SK-N-SH (cell line): Measurements from ENCODE around the gene HSPA4L. TPM values are rescaled to one million over a fixed set of nuclear protein-coding genes. Genes with fewer than 3 reads are reported as not detected.

ENCODE experiments used
- CTCF ChIA-PET: fragments of 300-600, 350-600 bp; formaldehyde crosslinking; extraction: SDS; loops from one replicate; lab custom pipeline; 2021; lab: Yijun Ruan, JAX
- POLR2A ChIA-PET: fragments of 350-600 bp; sonication (Branson Sonifier 250); formaldehyde crosslinking; extraction: SDS; loops from one replicate; lab custom pipeline; 2020; ENCODE audit warnings: antibody characterized with exemption, inconsistent platforms; lab: Yijun Ruan, JAX
- DNase-seq: peaks from one replicate; pipeline ENCODE4 v3.0.0; 2012
- H2AFZ ChIP-seq: fragments of 200-600 bp; sonication (generic); 2 replicates; pipeline ENCODE4 v1.8.1; 2016; ENCODE audit warnings: antibody characterized with exemption, mild to moderate bottlenecking, low read depth
- H3F3A ChIP-seq: fragments of 200-600 bp; sonication (generic); replicated peaks from 2 replicates; pipeline ENCODE3; 2016; ENCODE audit warnings: antibody characterized with exemption, mild to moderate bottlenecking; ENCODE audit not compliant: insufficient read depth
- H3K27ac ChIP-seq, 2 experiments: fragments of 200-500 bp in 1 of 2; fragments of 200-600 bp in 1 of 2; sonication (Bioruptor generic) in 1 of 2; sonication (generic), shearing (Covaris generic) in 1 of 2; 2 replicates each; pipeline versions ENCODE4 v1.5.1 to v1.6.1; 2014 to 2016; ENCODE audit warnings: low read depth in 2 of 2, inconsistent platforms in 1 of 2, low read length in 1 of 2, mild to moderate bottlenecking in 1 of 2, mixed read lengths in 1 of 2
- H3K27me3 ChIP-seq: fragments of 200-600 bp; sonication (generic), shearing (Covaris generic); 2 replicates; pipeline ENCODE4 v1.6.1; 2016; ENCODE audit warnings: mixed run types; ENCODE audit not compliant: insufficient read depth
- H3K36me3 ChIP-seq, 2 experiments: fragments of 200-500 bp in 1 of 2; fragments of 200-600 bp in 1 of 2; sonication (Bioruptor generic) in 1 of 2; sonication (generic) in 1 of 2; replicated peaks in 1 of 2; 2 replicates each; pipeline versions ENCODE3 to v1.5.1; 2014 to 2016; ENCODE audit warnings: low read length in 1 of 2, mild to moderate bottlenecking in 1 of 2; ENCODE audit not compliant: insufficient read depth in 2 of 2, control insufficient read depth in 1 of 2
- H3K4me1 ChIP-seq, 2 experiments: fragments of 200-500 bp in 1 of 2; fragments of 200-600 bp in 1 of 2; sonication (Bioruptor generic) in 1 of 2; sonication (generic), shearing (Covaris generic) in 1 of 2; 2 replicates each; pipeline versions ENCODE4 v1.5.1 to v1.6.1; 2014 to 2016; ENCODE audit warnings: low read depth in 1 of 2, low read length in 1 of 2, mixed run types in 1 of 2; ENCODE audit not compliant: insufficient read depth in 2 of 2, control insufficient read depth in 1 of 2
- H3K4me2 ChIP-seq: fragments of 200-600 bp; sonication (generic), shearing (Covaris generic); 2 replicates; pipeline ENCODE4 v1.6.1; 2017; ENCODE audit warnings: mixed run types
- H3K4me3 ChIP-seq, 2 experiments: fragments of 200-500 bp in 1 of 2; fragments of 200-600 bp in 1 of 2; sonication (Bioruptor generic) in 1 of 2; sonication (generic), shearing (Covaris generic) in 1 of 2; 2 replicates each; pipeline versions ENCODE4 v1.5.1 to v1.8.1; 2014 to 2016; ENCODE audit warnings: low read depth in 2 of 2, inconsistent platforms in 1 of 2, low read length in 1 of 2, mild to moderate bottlenecking in 1 of 2, mixed read lengths in 1 of 2, moderate library complexity in 1 of 2
- H3K79me2 ChIP-seq: fragments of 200-600 bp; sonication (generic); 2 replicates; pipeline ENCODE4 v1.8.1; 2017; ENCODE audit warnings: mild to moderate bottlenecking; ENCODE audit not compliant: insufficient read depth
- H3K9ac ChIP-seq: fragments of 200-600 bp; sonication (generic); 2 replicates; pipeline ENCODE4 v1.6.1; 2017; ENCODE audit warnings: mixed run types
- H3K9me2 ChIP-seq: fragments of 200-600 bp; sonication (generic); 2 replicates; pipeline ENCODE4 v1.6.1; 2017; ENCODE audit warnings: mixed run types
- H3K9me3 ChIP-seq: fragments of 200-600 bp; sonication (generic); 2 replicates; pipeline ENCODE4 v1.6.1; 2017; ENCODE audit warnings: mixed run types, mild to moderate bottlenecking, moderate library complexity
- H4K20me1 ChIP-seq: fragments of 200-600 bp; sonication (generic); 2 replicates; pipeline ENCODE4 v1.6.1; 2017; ENCODE audit warnings: mild to moderate bottlenecking, mixed run types; ENCODE audit not compliant: insufficient read depth
- EP300 ChIP-seq, 2 experiments: IDR thresholded peaks; 2 replicates each; pipeline versions ENCODE4 v1.4.0 to v1.6.1; 2012; ENCODE audit warnings: borderline replicate concordance in 1 of 2, low read depth in 1 of 2, low read length in 1 of 2
- FOXM1 ChIP-seq: IDR thresholded peaks from 2 replicates; pipeline ENCODE4 v1.4.0; 2012; ENCODE audit warnings: low read depth, mild to moderate bottlenecking
- GABPA ChIP-seq: IDR thresholded peaks from 2 replicates; pipeline ENCODE4 v1.4.0; 2012; ENCODE audit warnings: low read depth, mild to moderate bottlenecking
- IRF3 ChIP-seq: fragments of 150-350 bp; IDR thresholded peaks from 2 replicates; pipeline ENCODE4 v1.6.1; 2016; ENCODE audit warnings: mild to moderate bottlenecking, low read depth, low read length
- PBX3 ChIP-seq: IDR thresholded peaks from 2 replicates; pipeline ENCODE4; 2012
- RAD21 ChIP-seq: IDR thresholded peaks from 2 replicates; pipeline ENCODE4 v1.6.1; 2012; ENCODE audit warnings: mild to moderate bottlenecking, low read length
- RFX5 ChIP-seq: IDR thresholded peaks from 2 replicates; pipeline ENCODE4 v1.6.1; 2012; ENCODE audit warnings: mild to moderate bottlenecking, improper control_type of control experiment, low read length
- SMC3 ChIP-seq: IDR thresholded peaks from 2 replicates; pipeline ENCODE4 v1.6.1; 2012; ENCODE audit warnings: low read depth, low read length, improper control_type of control experiment
- TAF1 ChIP-seq: IDR thresholded peaks from 2 replicates; pipeline ENCODE4 v1.6.1; 2012; ENCODE audit warnings: low read depth, mild to moderate bottlenecking, low read length, moderate library complexity, borderline replicate concordance
- TEAD4 ChIP-seq: IDR thresholded peaks from 2 replicates; pipeline ENCODE4 v1.4.0; 2012; ENCODE audit warnings: mild to moderate bottlenecking, borderline replicate concordance; ENCODE audit not compliant: insufficient read depth
- USF1 ChIP-seq: IDR thresholded peaks from 2 replicates; pipeline ENCODE4 v1.4.0; 2012; ENCODE audit warnings: low read depth, borderline replicate concordance
- USF2 ChIP-seq: fragments of 150-350 bp; IDR thresholded peaks from 2 replicates; pipeline ENCODE4 v1.6.1; 2017; ENCODE audit warnings: antibody characterized with exemption, low read length, low read depth, borderline replicate concordance
- WGBS: methylation state at CpG from one replicate; pipeline ENCODE4 v1.1.6; 2017; ENCODE audit warnings: low lambda C conversion rate; 5-methylcytosine and 5-hydroxymethylcytosine counted together
- polyA plus RNA-seq, 3 experiments: library from polyadenylated mRNA; depleted of rRNA; stranded (reverse); fragments of >200 nt; gene quantifications; 2 replicates each; pipeline ENCODE4 v1.2.3, GENCODE V29; 2012

The HSPA4L gene
- polyA plus RNA-seq, 1 of the 3 experiments (the other 2 are of a cell fraction) = 1.6 TPM

GRCh38 chr4:127776620-127777019, 5.5 kb upstream of the HSPA4L start:
- DNase-seq = no peak
- CTCF ChIA-PET = interaction anchor here (0.6 kb wide), 1 partner anchor 32 kb away, joined by 3 read pairs; no protein-coding TSS in a partner anchor
- no peaks in the 10 kb centered on the region for H3K9me3 ChIP-seq

GRCh38 chr4:127777487-127777886, 4.6 kb upstream of the HSPA4L start:
- 72% methylated on average over 3 of the region's 3 CpGs for WGBS
- DNase-seq = no peak
- peaks cover 0 to 7% of the 10 kb centered on the region in 2 experiments; a peak in 1 of 4 replicates for H3K4me1 ChIP-seq
- H3K9ac ChIP-seq = no peak overlapping the region
- no peaks in the 10 kb centered on the region for H3K9me2 ChIP-seq
- H3K79me2 ChIP-seq = no peaks in the 10 kb centered on the region
- TF ChIP-seq TEAD4 (no peak), RAD21 (no peak), SMC3 (no peak), PBX3 (no peak), USF1 (no peak), FOXM1 (no peak), USF2 (no peak), GABPA (no peak), IRF3 (no peak), RFX5 (no peak), EP300 (IDR thresholded peaks at IDR 0.05; ENCODE audit: borderline replicate concordance in 1 of 2, low read depth in 1 of 2, low read length in 1 of 2) (no peak)
- no peaks in the 10 kb centered on the region for H3K9me3 ChIP-seq
- H4K20me1 ChIP-seq = no peaks in the 10 kb centered on the region
- H3K27me3 ChIP-seq = no peaks in the 10 kb centered on the region
- ChIA-PET CTCF (no interaction called here), POLR2A (no interaction called here)
- no peaks in the 10 kb centered on the region for H3F3A ChIP-seq
- H3K36me3 ChIP-seq = no peaks in the 10 kb centered on the region
- H3K4me2 ChIP-seq = no peak overlapping the region
- no peak overlapping the region for H2AFZ ChIP-seq
- H3K27ac ChIP-seq = no peak overlapping the region
- no peak overlapping the region for H3K4me3 ChIP-seq

More at GRCh38 chr4:127776620-127777019, 5.5 kb upstream of the HSPA4L start:
- Histone ChIP-seq H3K27ac (no peak overlapping the region), H3K9me2 (no peaks in the 10 kb centered on the region), H2AFZ (no peak overlapping the region), H3F3A (peaks cover 6% of the 10 kb centered on the region), H3K79me2 (no peaks in the 10 kb centered on the region), H4K20me1 (no peaks in the 10 kb centered on the region), H3K4me3 (no peak overlapping the region), H3K4me1 (peaks cover 0 to 5% of the 10 kb centered on the region in 2 experiments; a peak in 2 of 4 replicates), H3K9ac (no peak overlapping the region)
- WGBS = 90% methylated on average over 2 of the region's 2 CpGs
- POLR2A ChIA-PET = no interaction called here
- no peak for TF ChIP-seq IRF3
- no peak for TF ChIP-seq TAF1
- TF ChIP-seq, all 33 proteins: peak for 0
- no peaks in the 10 kb centered on the region for H3K27me3 ChIP-seq
- no peaks in the 10 kb centered on the region for H3K36me3 ChIP-seq
- H3K4me2 ChIP-seq = no peak overlapping the region
